ENCODE results near the gene SLC27A5. TPM values are rescaled to one million over a fixed set of nuclear protein-coding genes. Genes with fewer than 3 reads are reported as not detected.
"Not testable (repeated sequence)": the region's sequence is repeated elsewhere in the genome, so short reads cannot be mapped to it uniquely, and the experiment has no call there.

The SLC27A5 gene
- total RNA-seq, 4 donors from 2014 or later = 4.8 to 11.7 (median 8.1) TPM

- peak overlapping the region; percentile 55 for H3K4me3 ChIP-seq (ENCODE audit: low read depth, poor library complexity, severe bottlenecking)
- 2 to 3% methylated on average over 43 to 51 of the region's 60 CpGs for WGBS, 2 donors
- intact Hi-C loops (cut with DNase I; ENCODE audit: low total_unique reads) = no loop called here
- peak in 1 of 3 donors; percentile 31 for TF ChIP-seq CTCF (IDR thresholded peaks at IDR 0.05)
- TF ChIP-seq POLR2A (IDR thresholded peaks at IDR 0.05) = no peak
- DNase-seq (ENCODE audit: low spot score in 2 of 2) = peak; percentile 99 to 100
These were observed 12.5 kb downstream of the SLC27A5 start for GRCh38 chr19:58499021-58499927.

- H3K4me3 ChIP-seq (ENCODE audit: low read depth, poor library complexity, severe bottlenecking) = no peak overlapping the region
- TF ChIP-seq POLR2A (IDR thresholded peaks at IDR 0.05) = no peak
- TF ChIP-seq CTCF (IDR thresholded peaks at IDR 0.05) = no peak
- intact Hi-C loops (cut with DNase I; ENCODE audit: low total_unique reads) = no loop called here
- WGBS, 2 donors = 64 to 68% methylated on average over 21 to 22 of the region's 22 CpGs
- no peak for DNase-seq (ENCODE audit: low spot score in 2 of 2)
These were observed 13.3 kb downstream of the SLC27A5 start for GRCh38 chr19:58498316-58499020.

DNA sequence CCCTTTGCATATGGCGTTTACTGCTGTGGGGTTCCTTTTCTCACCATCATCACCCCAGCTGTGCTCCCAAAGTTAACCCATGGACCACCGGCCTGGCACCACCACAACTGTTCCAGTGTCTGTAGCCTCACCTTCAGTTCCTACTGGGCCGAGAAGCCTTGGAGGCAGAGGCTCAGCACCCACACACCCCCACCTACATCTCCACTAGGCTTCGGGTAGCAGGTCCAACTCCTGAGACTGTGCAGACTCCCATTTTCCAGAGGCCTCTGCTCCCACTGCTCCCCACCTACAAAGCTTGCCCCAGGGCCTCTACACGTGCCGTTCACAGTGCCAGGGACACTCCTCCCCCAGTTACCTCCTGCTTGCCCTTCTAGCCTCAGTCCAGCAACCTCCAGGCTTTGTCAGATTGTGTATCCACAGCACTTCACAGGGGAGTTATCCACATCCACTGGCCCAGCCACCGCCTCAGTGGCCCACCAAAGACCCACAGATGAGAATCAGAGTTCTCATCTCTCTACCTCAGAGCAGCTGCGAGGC, 14.1 kb downstream of the SLC27A5 start:
- WGBS, 2 donors = 72 to 74% methylated on average over 8 of the region's 8 CpGs

DNA sequence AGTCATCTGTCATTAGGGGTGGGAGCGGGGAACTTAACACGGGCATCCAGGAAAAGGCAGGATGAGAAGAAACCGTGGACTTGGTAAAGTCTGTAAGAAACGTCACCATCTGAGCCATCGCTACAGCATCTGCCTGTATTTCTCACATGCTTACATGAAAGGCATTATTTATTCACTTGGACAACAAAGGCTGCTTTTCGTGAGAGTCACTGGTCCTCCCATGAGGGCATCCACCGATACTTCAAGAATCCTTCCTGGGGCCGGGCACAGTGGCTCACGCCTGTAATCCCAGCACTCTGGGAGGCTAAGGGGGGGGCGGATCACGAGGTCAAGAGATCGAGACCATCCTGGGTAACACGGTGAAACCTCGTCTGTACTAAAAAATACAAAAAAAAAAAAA, 19.5 kb downstream of the SLC27A5 start:
- TF ChIP-seq CTCF (IDR thresholded peaks at IDR 0.05) = no peak
- no peak for TF ChIP-seq POLR2A (IDR thresholded peaks at IDR 0.05)
- no peak overlapping the region for H3K4me3 ChIP-seq (ENCODE audit: low read depth, poor library complexity, severe bottlenecking)
- no peak for DNase-seq (ENCODE audit: low spot score in 2 of 2)
- 85 to 92% methylated on average over 14 of the region's 14 CpGs for WGBS, 2 donors
- intact Hi-C loops (cut with DNase I; ENCODE audit: low total_unique reads) = no loop called here

More for the DNA sequence above, 14.1 kb downstream of the SLC27A5 start:
- no peak overlapping the region for H3K4me3 ChIP-seq (ENCODE audit: low read depth, poor library complexity, severe bottlenecking)
- TF ChIP-seq POLR2A (IDR thresholded peaks at IDR 0.05) (no peak), CTCF (IDR thresholded peaks at IDR 0.05) (no peak)
- DNase-seq (ENCODE audit: low spot score in 2 of 2) = no peak
- intact Hi-C loops (cut with DNase I; ENCODE audit: low total_unique reads) = no loop called here

GRCh38 chr19:58491393-58491792, 20.4 kb downstream of the SLC27A5 start:
- TF ChIP-seq POLR2A (IDR thresholded peaks at IDR 0.05) (no peak), CTCF (IDR thresholded peaks at IDR 0.05) (no peak)
- no peak overlapping the region for H3K4me3 ChIP-seq (ENCODE audit: low read depth, poor library complexity, severe bottlenecking)
- intact Hi-C loops (cut with DNase I; ENCODE audit: low total_unique reads) = no loop called here
- WGBS, 2 donors = 86 to 91% methylated on average over 5 of the region's 5 CpGs
- DNase-seq (ENCODE audit: low spot score in 2 of 2) = no peak

- DNase-seq (ENCODE audit: low spot score in 2 of 2); intact Hi-C loops (cut with DNase I; ENCODE audit: low total_unique reads); H3K4me3 ChIP-seq (ENCODE audit: low read depth, poor library complexity, severe bottlenecking): not testable (repeated sequence)
- 84 to 95% methylated on average over 5 of the region's 5 CpGs for WGBS, 2 donors
These were observed 27.4 kb downstream of the SLC27A5 start for GRCh38 chr19:58484349-58484748.
